Activated CD4-positive, alpha-beta memory T cell treated with anti-CD3 and anti-CD28 coated beads for 36 hours (primary cell): Measurements from ENCODE around the gene TMEM140. TPM values are rescaled to one million over a fixed set of nuclear protein-coding genes. Genes with fewer than 3 reads are reported as not detected.
"Not testable (repeated sequence)": the region's sequence is repeated elsewhere in the genome, so short reads cannot be mapped to it uniquely, and the experiment has no call there.

Source experiments
- CTCF ChIA-PET: fragments of 350-600 bp; sonication (Branson Sonifier 250); formaldehyde crosslinking; loops from one replicate; lab custom pipeline; 2021; ENCODE audit warnings: antibody characterized with exemption, inconsistent platforms; lab: Charles Lee
- POLR2A ChIA-PET: fragments of 350-600 bp; sonication (Branson Sonifier 250); formaldehyde crosslinking; loops from one replicate; lab custom pipeline; 2021; ENCODE audit warnings: antibody characterized with exemption; lab: Charles Lee
- DNase-seq: peaks from one replicate; pipeline ENCODE4 v3.0.0-alpha.2; 2020
- H3K27ac Mint-ChIP-seq: one replicate; pipeline ENCODE4 v1.8.0; 2021; ENCODE audit warnings: mixed read lengths
- H3K27me3 Mint-ChIP-seq: one replicate; pipeline ENCODE4 v1.8.0; 2021; ENCODE audit warnings: mixed read lengths
- H3K36me3 Mint-ChIP-seq: one replicate; pipeline ENCODE4 v1.8.0; 2021; ENCODE audit warnings: mixed read lengths
- H3K4me1 Mint-ChIP-seq: one replicate; pipeline ENCODE4 v1.8.0; 2021; ENCODE audit warnings: low read depth, mixed read lengths
- H3K4me3 Mint-ChIP-seq: one replicate; pipeline ENCODE4 v1.8.0; 2021; ENCODE audit warnings: mild to moderate bottlenecking, mixed read lengths
- H3K9me3 Mint-ChIP-seq: one replicate; pipeline ENCODE4 v1.8.0; 2021; ENCODE audit warnings: mixed read lengths
- intact Hi-C: fragments of 100-400 bp; cut with micrococcal nuclease; formaldehyde crosslinking; loops from one replicate; pipeline ENCODE4 v1.15.1; 2023
- total RNA-seq, 2 experiments: library from RNA; stranded (reverse); gene quantifications; one replicate each; pipeline ENCODE4 v1.2.3, GENCODE V29; 2021

The TMEM140 gene
- total RNA-seq = 1 to 10 TPM; 8.6 to 10.0 TPM

DNA sequence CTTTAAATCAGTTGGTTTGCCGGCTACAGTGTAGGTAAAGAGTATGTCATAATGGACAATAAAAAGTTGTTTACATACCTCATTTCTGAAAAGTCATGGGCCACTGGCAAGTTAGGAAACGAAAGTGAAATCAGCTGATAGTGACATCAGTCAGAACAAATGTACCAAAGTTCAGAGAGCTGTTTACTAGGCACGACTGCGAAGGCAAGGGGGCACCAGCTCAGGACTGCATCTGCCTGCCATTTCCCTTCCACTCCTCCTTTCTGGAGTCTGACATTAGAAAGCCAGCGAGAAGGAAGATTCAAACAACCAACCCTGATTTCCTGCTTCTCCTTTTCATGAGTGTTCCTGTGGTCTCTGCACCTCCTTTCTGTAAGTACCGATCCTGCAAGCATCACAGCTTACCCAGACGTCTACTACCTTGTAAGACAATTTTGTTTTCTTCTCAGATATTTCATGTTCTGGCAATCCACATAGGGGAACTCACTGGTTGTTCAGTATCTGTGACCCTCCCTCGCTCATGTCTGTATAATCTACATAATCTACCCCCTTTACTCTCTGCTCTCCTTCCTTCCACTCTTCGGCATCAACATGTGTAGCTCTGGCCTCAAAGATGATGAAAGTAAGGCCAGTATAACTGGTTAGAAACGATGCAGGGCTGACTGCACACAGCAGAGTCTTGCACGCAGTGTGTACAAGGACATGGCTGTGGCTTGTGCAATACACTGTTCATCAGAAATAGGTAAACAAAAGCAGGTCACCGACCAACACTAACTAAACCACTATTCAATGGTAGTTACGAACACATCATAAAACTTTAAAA is at the start of gene TMEM140:
TMEM140 (plus strand) TSS at position 174 of the 823 bp plus-strand sequence. CDS start 16,370 bp downstream, outside the sequence.
- peak within 1 kb of the TSS; percentile 83 for H3K4me3 Mint-ChIP-seq
- H3K27ac Mint-ChIP-seq = peak within 1 kb of the TSS; percentile 95
- no peaks in the 10 kb centered on the region for H3K27me3 Mint-ChIP-seq
- intact Hi-C loops = loop anchor here (1.0 to 5.0 kb wide), 11 partner anchors 12 to 829 kb away; partner anchors contain the start of genes AGBL3, AKR1B1, BPGM and MTPN
- peak; percentile 73 for DNase-seq
- peaks cover 31% of the 10 kb centered on the region for H3K36me3 Mint-ChIP-seq
- ChIA-PET POLR2A (interaction anchor here (1.1 to 2.4 kb wide), 10 partner anchors 10 to 501 kb away, joined by 3 to 32 read pairs (median 8); partner anchors contain the start of genes AGBL3, CYREN and WDR91), CTCF (interaction anchor here (1.0 to 6.9 kb wide), 6 partner anchors 9 to 515 kb away, joined by 3 to 65 read pairs (median 5); partner anchors contain the start of genes AGBL3, CYREN and STMP1)
- peaks cover 60% of the 10 kb centered on the region for H3K4me1 Mint-ChIP-seq
- H3K9me3 Mint-ChIP-seq = peaks cover 4% of the 10 kb centered on the region

GRCh38 chr7:135098391-135098790 is 49.5 kb upstream of the TMEM140 start:
- Mint-ChIP-seq H3K4me1 (no peaks in the 10 kb centered on the region), H3K9me3 (no peaks in the 10 kb centered on the region), H3K27ac (no peak overlapping the region), H3K4me3 (no peak overlapping the region), H3K27me3 (no peaks in the 10 kb centered on the region), H3K36me3 (peaks cover 5% of the 10 kb centered on the region)
- POLR2A ChIA-PET = no interaction called here
- intact Hi-C loops = no loop called here
- no peak for DNase-seq
- CTCF ChIA-PET = no interaction called here

DNA sequence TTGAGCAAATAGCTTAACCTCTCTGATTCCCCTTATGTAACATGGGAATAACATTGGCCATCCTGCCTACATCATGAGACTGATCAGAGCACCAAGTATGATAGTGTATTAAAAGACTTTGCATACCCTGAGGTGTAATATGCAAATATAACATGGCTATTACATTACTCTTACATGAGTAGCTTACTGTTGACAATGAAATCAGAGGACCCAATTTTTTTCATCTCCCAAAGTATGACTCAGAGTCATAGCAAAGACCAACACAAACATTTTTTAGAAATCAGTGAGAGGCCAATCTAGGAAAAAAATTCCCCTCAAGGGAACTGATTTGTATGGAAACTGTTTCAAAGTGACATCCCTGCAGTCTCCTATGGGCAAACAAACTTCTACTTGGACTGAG is 47.0 kb upstream of the TMEM140 start:
- no peaks in the 10 kb centered on the region for H3K4me1 Mint-ChIP-seq
- H3K9me3 Mint-ChIP-seq = peaks cover 5% of the 10 kb centered on the region
- ChIA-PET POLR2A (no interaction called here), CTCF (no interaction called here)
- no peaks in the 10 kb centered on the region for H3K36me3 Mint-ChIP-seq
- no peak for DNase-seq
- intact Hi-C loops = no loop called here
- H3K27ac Mint-ChIP-seq = no peak overlapping the region
- no peak overlapping the region for H3K4me3 Mint-ChIP-seq
- no peaks in the 10 kb centered on the region for H3K27me3 Mint-ChIP-seq

DNA sequence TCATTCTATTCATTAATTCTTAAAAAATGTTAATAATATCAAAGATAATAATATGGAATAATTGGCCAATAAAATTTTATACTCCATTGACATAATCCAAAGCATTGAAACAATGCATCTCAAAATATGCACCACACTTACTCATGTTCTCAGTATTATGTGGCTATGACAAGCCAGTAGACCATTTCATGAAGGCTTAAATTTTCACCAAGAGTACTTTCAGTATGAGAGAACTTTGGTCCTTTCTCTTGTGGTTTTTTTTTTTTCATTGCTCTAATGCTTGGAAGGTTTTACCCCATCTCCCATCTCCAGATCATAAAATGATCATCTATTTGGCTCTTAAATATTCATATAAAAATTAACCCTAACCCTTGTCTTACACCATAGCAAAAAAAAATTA is 45.5 kb upstream of the TMEM140 start:
- H3K27me3 Mint-ChIP-seq = no peaks in the 10 kb centered on the region
- H3K4me1 Mint-ChIP-seq = no peaks in the 10 kb centered on the region
- no peak overlapping the region for H3K4me3 Mint-ChIP-seq
- peaks cover under 1% of the 10 kb centered on the region for H3K36me3 Mint-ChIP-seq
- intact Hi-C loops = no loop called here
- ChIA-PET CTCF (interaction anchor here (0.7 kb wide), 1 partner anchor 13 kb away, joined by 3 read pairs; no protein-coding TSS in a partner anchor), POLR2A (no interaction called here)
- no peak for DNase-seq
- no peak overlapping the region for H3K27ac Mint-ChIP-seq
- peaks cover 8% of the 10 kb centered on the region for H3K9me3 Mint-ChIP-seq

DNA sequence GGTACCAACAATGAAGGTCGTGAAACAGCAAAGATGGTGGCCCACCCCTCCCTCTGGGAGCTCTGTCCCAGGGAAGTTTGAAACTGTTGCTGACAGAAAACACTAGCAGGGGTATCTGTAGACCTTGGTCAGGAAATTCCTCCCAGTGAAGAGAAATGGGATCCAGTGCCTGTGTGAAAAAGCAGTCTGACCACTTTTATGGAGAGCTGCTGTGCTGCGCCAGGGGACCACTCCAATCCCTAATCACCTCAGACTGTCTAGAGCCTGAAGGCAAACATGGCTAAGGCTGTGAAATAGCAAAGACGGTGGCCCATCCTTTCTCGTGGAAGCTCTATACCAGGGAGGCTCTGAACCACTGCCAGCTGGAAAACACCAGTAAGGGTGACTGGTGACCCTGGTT is 38.3 kb upstream of the TMEM140 start:
- POLR2A ChIA-PET = no interaction called here
- CTCF ChIA-PET = no interaction called here
- peaks cover 8% of the 10 kb centered on the region for H3K9me3 Mint-ChIP-seq
- H3K4me3 Mint-ChIP-seq = no peak overlapping the region
- H3K4me1 Mint-ChIP-seq = no peaks in the 10 kb centered on the region
- H3K27ac Mint-ChIP-seq = no peak overlapping the region
- no peaks in the 10 kb centered on the region for H3K27me3 Mint-ChIP-seq
- intact Hi-C loops = no loop called here
- H3K36me3 Mint-ChIP-seq = peaks cover 13% of the 10 kb centered on the region
- DNase-seq = no peak

DNA sequence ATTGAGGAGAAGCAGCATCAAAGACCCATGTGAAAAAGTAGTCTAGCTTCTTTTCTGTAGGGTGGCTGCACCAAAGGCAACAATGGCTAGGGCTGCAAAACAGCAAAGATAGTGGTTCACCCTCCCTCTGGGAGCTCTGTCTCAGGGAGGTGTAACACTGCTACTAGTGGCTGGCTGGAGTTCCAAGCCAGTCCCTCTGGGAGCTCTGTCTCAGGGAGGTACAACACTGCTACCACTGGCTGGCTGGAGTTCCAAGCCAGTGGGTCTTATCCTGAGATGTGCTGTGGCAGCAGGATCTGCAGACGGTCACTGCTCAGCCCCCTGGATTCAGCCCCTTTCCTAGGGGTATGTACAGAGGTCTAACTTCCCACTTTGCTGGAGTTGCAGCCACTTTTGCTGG is 37.9 kb upstream of the TMEM140 start:
- Mint-ChIP-seq H3K4me1 (no peaks in the 10 kb centered on the region), H3K27me3 (no peaks in the 10 kb centered on the region), H3K36me3 (peaks cover 13% of the 10 kb centered on the region), H3K9me3 (peaks cover 8% of the 10 kb centered on the region), H3K4me3 (no peak overlapping the region), H3K27ac (no peak overlapping the region)
- ChIA-PET POLR2A (no interaction called here), CTCF (no interaction called here)
- no peak for DNase-seq
- intact Hi-C loops = no loop called here

DNA sequence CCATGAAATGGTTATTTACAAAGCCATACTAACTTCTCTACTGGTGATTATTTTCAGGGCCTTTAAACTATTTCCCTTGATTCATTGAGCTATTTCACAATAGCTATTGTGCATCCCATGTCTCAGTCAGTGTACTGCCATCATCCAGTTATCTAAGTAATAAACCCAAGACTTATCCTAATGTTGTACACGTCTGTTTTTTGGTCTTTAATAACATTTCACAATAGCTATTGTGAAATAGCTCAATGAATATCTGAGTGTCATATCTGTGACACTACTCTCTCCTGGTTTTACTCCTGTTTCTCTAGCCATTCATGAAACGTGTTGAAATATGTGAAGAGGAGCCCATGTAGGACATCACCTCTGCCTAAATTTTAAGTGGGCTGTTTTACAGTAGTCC is 36.5 kb upstream of the TMEM140 start:
- ChIA-PET POLR2A (no interaction called here), CTCF (no interaction called here)
- intact Hi-C loops = no loop called here
- H3K9me3 Mint-ChIP-seq = peaks cover 2% of the 10 kb centered on the region
- no peak overlapping the region for H3K27ac Mint-ChIP-seq
- no peaks in the 10 kb centered on the region for H3K4me1 Mint-ChIP-seq
- no peak for DNase-seq
- no peaks in the 10 kb centered on the region for H3K27me3 Mint-ChIP-seq
- no peak overlapping the region for H3K4me3 Mint-ChIP-seq
- peaks cover 13% of the 10 kb centered on the region for H3K36me3 Mint-ChIP-seq

GRCh38 chr7:135114622-135115021 is 33.2 kb upstream of the TMEM140 start:
- H3K36me3 Mint-ChIP-seq = peaks cover 10% of the 10 kb centered on the region
- peaks cover 4% of the 10 kb centered on the region for H3K9me3 Mint-ChIP-seq
- intact Hi-C loops = no loop called here
- DNase-seq = no peak
- no peaks in the 10 kb centered on the region for H3K4me1 Mint-ChIP-seq
- H3K4me3 Mint-ChIP-seq = no peak overlapping the region
- ChIA-PET POLR2A (interaction anchor here (0.6 kb wide), 1 partner anchor 396 kb away, joined by 3 read pairs; no protein-coding TSS in a partner anchor), CTCF (interaction anchor here (0.8 kb wide), 1 partner anchor 12 kb away, joined by 3 read pairs; no protein-coding TSS in a partner anchor)
- H3K27ac Mint-ChIP-seq = no peak overlapping the region
- no peaks in the 10 kb centered on the region for H3K27me3 Mint-ChIP-seq

DNA sequence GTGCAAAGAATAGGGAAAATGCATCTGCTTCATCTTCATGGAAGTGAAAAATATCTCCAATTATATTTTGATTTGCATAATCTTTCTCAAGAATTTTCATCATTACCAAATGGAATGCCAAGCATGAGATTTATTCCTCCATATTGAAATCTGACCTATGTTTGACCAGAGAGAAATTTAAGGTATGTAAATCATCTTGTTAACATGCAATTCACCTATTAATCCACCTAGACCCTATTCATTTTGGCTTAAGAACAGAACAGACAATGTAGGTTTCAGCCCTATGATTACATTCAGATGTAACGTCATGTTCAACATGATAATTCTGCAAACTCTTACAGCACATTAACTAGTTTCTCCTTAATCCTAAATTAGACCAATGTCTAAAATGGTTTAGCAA is 30.8 kb upstream of the TMEM140 start:
- peaks cover 11% of the 10 kb centered on the region for H3K9me3 Mint-ChIP-seq
- no peaks in the 10 kb centered on the region for H3K27me3 Mint-ChIP-seq
- ChIA-PET POLR2A (no interaction called here), CTCF (no interaction called here)
- no peak overlapping the region for H3K27ac Mint-ChIP-seq
- H3K36me3 Mint-ChIP-seq = peaks cover 20% of the 10 kb centered on the region
- intact Hi-C loops = no loop called here
- H3K4me3 Mint-ChIP-seq = no peak overlapping the region
- no peaks in the 10 kb centered on the region for H3K4me1 Mint-ChIP-seq
- DNase-seq = no peak

DNA sequence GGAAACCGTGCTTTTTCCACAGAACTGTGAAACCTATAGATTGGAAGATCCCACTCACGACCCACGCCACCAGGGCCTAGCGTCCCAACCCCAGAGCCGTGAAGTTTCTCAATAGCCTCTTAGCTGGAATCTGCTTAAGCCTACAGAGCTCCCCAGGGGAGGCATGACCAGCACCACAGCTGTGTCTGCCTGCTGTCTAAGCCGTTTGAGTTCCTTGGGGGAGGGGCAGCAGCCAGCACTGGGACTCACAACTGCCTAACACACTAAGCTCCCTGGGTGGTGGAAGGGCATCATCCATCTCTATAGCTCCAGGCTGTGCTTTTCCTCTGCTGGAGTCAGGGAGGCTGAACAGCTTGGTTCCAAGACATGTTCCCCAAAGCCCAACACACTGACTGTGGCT is 26.0 kb upstream of the TMEM140 start:
- no peak for DNase-seq
- Mint-ChIP-seq H3K9me3 (peaks cover 15% of the 10 kb centered on the region), H3K27ac (no peak overlapping the region), H3K4me1 (no peaks in the 10 kb centered on the region), H3K4me3 (no peak overlapping the region), H3K27me3 (no peaks in the 10 kb centered on the region), H3K36me3 (peaks cover 27% of the 10 kb centered on the region)
- CTCF ChIA-PET = no interaction called here
- intact Hi-C loops = no loop called here
- POLR2A ChIA-PET = no interaction called here

DNA sequence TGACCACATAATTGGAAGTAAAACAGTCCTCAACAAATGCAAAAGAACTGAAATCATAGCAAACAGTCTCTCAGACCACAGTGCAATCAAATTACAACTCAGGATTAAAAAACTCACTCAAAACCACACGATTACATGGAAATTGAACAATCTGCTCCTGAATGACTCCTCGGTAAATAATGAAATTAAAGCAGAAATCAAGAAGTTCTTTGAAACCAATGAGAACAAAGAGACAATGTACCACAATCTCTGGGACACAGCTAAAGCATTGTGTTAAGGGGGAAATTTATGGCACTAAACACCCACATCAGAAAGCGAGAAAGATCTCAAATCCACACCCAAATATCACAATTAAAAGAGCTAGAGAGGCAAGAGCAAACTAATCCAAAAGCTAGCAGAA is 23.2 kb upstream of the TMEM140 start:
- CTCF ChIA-PET, POLR2A ChIA-PET, H3K27me3 Mint-ChIP-seq, H3K4me3 Mint-ChIP-seq, intact Hi-C loops, DNase-seq, H3K4me1 Mint-ChIP-seq, H3K27ac Mint-ChIP-seq: not testable (repeated sequence)
- Mint-ChIP-seq H3K9me3 (peaks cover 12% of the 10 kb centered on the region), H3K36me3 (peaks cover 18% of the 10 kb centered on the region)

DNA sequence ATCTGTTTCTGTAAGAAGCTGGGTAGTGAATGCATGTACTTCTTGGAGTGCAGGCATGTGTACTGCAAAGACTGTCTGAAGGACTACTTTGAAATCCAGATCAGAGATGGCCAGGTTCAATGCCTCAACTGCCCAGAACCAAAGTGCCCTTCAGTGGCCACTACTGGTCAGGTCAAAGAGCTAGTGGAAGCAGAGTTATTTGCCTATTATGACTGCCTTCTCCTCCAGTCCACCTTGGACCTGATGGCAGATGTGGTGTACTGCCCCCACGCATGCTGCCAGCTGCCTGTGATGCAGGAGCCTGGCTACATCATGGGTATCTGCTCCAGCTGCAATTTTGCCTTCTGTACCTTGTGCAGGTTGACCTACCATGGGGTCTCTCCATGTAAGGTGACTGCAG is 18.9 kb upstream of the TMEM140 start:
- POLR2A ChIA-PET = no interaction called here
- peaks cover 17% of the 10 kb centered on the region for H3K9me3 Mint-ChIP-seq
- no peaks in the 10 kb centered on the region for H3K4me1 Mint-ChIP-seq
- no peak for DNase-seq
- H3K27ac Mint-ChIP-seq = no peak overlapping the region
- no peak overlapping the region for H3K4me3 Mint-ChIP-seq
- H3K36me3 Mint-ChIP-seq = peaks cover 18% of the 10 kb centered on the region
- CTCF ChIA-PET = no interaction called here
- intact Hi-C loops = no loop called here
- H3K27me3 Mint-ChIP-seq = no peaks in the 10 kb centered on the region
